Effector CD8-positive, alpha-beta T cell (primary cell): ENCODE results near the gene NAB2.
"Not testable (repeated sequence)": the region's sequence is repeated elsewhere in the genome, so short reads cannot be mapped to it uniquely, and the experiment has no call there.

Source experiments
- DNase-seq: peaks from one replicate; lab custom pipeline; 2025; lab: John Stamatoyannopoulos, UW

The NAB2 gene

GRCh38 chr12:57066245-57066644 is 22.7 kb upstream of the NAB2 start:
- no peak for DNase-seq

DNA sequence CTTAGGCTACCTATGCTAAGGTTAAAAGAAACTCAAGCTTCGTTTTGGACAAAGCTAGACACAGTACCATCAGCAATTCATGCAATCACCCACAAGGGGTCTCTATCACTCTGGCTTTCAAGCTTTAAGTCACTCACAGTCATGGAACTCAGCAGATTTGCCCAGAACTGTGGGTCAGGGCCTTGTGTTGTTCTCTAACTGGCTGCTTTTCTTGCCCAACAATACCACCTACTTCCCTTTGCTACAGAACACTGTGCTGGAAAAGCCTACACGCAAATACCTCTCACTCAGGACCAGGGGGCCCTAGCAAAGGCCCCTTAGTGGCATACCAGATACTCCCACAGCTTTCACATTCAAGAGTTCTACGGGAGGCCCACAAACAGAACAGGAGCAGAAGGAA is 19.4 kb upstream of the NAB2 start:
- peak; percentile 30 for DNase-seq

DNA sequence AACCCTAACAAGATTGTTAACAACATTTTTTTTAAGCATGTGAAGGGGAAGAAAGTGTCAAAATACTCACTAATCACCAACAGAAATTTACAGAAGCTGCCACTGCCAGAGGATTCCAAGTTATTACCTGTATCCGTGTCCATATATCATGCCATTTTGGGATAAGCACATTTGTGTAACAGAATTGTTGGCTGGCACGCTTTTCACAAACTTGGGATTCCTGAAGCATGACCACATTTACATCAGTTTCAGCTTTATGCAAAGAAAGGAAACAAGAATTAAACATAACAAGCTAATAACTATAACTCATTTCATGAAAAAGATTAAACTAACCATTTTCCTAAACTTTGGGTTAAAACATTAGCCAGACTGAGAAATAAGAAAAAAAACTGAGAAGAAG is 16.3 kb upstream of the NAB2 start:
- DNase-seq, result no peak

- DNase-seq, result not testable (repeated sequence)
Measured at GRCh38 chr12:57073566-57074450, 15.1 kb upstream of the NAB2 start.

DNA sequence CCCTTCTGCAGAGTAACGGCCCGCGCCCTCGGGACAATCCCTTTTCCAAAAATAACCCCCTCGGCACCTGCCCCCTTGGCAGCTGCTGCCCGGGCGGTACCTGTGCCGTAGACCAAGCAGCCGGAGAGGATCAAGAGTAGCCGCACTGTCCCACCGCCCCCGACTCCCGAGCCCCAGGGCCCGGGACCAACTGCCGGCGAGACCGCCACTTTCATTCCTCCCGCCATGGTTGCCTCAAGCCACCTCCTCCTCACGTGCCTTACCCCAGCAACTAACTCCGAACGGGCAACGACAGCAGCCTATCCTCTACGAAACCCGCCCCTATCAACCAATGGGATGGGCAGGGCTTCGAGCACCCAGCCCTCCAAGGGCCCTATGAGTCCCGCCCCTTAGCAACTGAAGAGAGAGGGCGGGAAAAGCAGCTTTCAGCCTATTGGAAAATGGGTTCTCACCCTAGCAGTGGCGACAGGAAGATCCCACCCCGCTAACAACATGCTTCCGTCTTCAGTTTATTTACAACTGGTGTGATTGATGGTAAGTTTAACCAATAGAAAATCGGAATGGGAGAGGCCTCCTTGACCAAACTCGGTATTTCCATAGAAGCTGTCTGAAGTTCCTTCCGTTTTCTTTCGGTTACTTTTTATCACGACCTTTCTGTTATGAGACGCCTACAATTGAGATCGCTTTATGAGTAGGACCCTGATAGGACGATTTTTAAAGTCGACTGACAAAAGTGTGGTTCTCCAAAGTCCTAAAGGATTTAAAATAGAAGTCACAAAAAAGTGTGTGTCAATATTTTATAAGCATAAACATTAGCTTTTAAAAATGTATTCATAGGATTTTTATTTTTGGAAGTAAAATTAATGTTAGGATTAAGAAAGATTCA is 10.2 kb upstream of the NAB2 start, which contains the start of gene NEMP1:
Gene NEMP1, minus strand, starts transcription at position 273 of the 886 bp plus-strand sequence. Its CDS starts 46 bp downstream, at position 227.
- DNase-seq, result peak; percentile 93

DNA sequence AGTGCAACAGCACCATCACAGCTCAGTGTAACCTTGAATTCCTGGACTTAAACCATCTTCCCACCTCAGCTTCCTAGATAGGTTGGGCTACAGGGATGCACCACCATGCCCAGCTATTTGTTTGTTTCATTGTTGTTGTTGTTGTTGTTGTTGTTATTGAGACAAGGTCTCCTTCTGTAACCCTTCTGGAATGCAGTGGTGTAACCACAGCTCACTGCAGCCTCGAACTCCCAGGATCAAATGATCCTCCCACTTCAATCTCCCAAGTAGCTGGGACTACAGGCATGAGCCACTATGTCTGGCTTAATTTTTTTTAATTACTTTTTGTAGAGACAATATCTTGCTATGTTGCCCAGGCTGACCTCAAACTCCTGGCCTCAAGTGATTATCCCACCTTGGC is 9.1 kb upstream of the NAB2 start:
- no peak for DNase-seq

DNA sequence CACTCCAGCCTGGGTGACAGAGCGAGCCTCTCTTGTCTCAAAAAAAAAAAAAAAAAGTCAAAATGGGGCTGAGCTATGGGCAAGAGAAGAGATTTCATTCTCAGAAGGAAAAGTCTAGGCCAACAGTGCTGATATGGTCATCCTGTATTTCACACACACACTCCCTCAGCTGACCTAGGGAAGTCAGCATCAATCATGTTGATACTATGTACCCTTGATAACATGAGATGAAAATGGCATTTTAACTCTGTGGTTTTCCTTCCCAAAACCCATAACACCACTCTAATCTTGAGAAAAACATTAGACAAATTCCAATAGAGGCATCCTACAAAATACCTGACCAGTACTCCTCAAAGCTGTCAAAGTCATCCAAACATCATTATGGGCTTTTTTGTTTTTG is 8.1 kb upstream of the NAB2 start:
- DNase-seq, result no peak

- no peak for DNase-seq
Measured at GRCh38 chr12:57085999-57086492, 2.9 kb upstream of the NAB2 start.

DNA sequence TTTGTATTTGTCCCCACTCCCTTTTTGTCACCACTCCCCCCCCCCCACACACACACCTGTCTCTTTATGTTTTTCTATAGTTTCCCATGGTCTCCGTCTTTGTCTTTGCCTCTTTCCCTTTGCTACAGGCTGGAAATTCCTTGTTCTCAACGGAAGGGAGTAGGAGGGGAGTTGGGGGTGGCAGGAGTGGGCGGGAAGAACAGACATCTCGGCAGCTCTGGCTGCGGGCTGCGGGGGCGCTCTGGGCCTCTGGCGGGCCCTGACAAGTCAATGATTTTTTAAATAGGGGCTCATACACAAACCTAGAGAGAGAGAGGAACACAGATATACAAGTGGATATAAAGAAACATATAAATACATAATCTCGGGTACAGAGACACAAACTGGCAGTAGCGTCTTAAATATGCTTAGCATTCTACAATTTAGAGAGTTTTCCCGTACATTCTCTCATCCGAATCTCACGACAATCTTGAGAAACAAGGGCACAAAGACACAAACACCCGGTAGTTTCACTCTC is 2.4 kb upstream of the NAB2 start:
- DNase-seq, result no peak

DNA sequence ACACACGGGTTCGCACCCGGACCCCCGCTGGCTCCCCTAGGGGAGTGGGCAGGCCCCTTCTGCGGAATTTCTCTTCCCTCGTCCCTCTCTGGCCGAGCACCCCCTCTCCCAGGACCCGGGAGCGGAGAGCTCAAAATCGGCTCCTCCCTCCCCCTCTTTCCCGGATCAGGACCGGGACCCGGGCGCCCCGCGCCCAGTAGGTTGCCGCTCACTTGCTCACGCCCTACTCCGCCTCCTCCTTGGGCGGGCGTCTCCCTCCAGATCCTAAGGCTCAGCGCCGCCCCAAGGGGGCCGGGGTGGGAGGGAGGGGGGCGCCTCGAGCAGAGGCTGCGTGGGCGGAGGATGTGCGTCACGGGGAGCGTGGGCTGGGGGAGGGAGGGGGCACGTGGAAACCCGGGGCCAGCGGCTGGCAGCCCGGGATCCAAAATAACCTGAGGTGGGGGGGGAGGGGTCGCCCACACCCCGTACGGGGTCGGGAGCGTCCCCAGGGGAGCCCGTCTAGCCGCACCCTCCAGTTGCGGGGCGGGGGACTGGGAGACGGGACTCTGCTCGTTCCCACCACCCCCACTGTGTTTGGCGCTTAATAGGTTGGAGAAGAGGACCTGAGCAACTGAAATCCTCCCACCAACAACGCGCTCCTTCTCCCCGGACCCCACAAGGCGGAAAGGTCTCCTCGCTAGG is 1.8 kb upstream of the NAB2 start:
- peak; percentile 92 for DNase-seq

GRCh38 chr12:57087691-57088353 is 1.1 kb upstream of the NAB2 start:
- peak; percentile 72 for DNase-seq

GRCh38 chr12:57089271-57090245 is 644 bp downstream of the NAB2 start:
- DNase-seq, result peak; percentile 49

GRCh38 chr12:57090490-57090889 is 1.6 kb downstream of the NAB2 start:
- no peak for DNase-seq

GRCh38 chr12:57090924-57091637 is 2.2 kb downstream of the NAB2 start:
- DNase-seq, result no peak

DNA sequence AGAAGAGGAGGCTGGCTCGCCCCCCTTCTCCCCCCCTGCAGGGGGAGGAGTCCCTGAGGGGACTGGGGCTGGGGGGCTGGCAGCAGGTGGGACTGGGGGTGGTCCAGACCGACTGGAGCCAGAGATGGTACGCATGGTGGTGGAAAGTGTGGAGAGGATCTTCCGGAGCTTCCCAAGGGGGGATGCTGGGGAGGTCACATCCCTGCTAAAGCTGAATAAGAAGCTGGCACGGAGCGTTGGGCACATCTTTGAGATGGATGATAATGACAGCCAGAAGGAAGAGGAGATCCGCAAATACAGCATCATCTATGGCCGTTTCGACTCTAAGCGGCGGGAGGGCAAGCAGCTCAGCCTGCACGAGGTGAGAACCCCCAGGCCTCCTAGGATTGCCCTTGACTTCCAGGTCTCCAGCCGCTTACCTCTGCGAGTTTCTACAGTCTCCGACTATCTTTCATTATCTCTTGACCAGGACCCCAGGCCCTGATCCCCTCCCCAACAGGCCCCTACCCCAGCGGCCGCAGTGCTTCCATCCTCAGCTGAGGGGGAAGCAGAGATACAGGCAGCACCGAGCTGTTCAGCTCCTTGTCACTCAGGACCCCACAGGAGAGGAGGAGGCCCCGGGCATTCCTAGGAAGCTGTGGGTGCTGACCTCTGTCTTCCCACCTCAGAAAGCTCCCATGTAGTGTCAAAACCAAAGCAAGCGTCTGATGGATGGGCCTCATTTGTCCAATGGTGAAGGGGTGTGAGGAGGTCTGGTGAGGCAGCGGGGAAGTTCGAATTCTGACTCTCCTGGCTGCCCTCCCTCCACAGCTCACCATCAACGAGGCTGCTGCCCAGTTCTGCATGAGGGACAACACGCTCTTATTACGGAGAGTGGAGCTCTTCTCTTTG is 3.0 kb downstream of the NAB2 start:
- DNase-seq, result no peak

DNA sequence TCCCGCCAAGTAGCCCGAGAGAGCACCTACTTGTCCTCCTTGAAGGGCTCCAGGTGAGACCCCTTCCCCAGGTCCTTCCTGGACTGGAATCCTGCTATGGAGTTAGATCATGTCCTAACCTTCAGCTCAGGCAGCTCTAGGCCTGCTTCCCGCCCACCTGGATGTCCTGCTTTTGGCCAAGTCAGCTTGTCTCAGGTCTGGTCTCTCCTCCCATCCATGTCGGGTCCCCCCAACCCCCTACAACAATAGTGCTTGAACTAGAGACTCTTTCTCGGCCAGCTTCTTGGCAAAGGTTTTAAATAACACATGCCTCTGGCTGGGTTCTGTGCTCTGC is 3.6 kb downstream of the NAB2 start:
- no peak for DNase-seq

DNA sequence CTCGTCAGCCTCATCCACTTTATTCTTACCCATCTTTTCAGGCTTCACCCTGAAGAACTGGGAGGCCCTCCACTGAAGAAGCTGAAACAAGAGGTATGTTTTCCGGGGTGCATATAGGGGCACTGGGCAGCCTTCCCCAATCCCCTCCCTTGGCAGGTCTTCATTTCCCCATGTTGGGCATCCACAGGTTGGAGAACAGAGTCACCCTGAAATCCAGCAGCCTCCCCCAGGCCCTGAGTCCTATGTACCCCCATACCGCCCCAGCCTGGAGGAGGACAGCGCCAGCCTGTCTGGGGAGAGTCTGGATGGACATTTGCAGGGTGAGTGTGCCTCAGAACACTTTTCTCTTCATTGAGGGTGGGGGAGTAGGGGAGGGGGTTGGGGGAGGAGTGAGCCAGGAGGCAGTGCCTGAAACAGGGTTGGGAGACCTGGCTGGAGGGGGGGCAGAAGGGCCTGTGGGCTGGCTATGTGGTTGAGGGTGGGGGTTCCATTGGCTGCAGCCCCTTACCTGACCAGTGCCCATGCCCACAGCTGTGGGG is 4.0 kb downstream of the NAB2 start:
- DNase-seq, result no peak
